ENCODE data around the gene P4HA3. TPM values are rescaled to one million over a fixed set of nuclear protein-coding genes. Genes with fewer than 3 reads are reported as not detected.

Gene P4HA3
- total RNA-seq, 1 donor from 2014 or later = 1.7 TPM

DNA sequence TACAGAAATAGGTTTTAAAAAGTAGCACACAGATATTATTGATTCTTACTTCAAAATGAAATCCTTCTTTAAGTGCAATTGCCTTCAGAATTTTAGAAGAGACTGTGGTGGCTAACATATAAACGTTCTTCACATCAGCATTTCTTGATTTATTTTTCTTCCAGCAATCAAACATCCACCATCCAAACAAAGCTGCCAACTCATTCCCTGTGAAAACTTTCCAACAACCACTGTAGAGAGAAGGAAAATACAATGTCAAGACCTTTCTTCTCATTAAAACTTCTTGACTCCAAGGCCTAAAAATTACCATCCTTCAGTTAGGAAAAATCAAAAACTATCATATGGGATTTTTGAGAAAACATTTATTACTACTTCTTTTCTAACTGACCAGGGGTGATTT, 34.0 kb upstream of the P4HA3 start:
- intact Hi-C loops (cut with DNase I) = no loop called here
- H3K27me3 ChIP-seq = no peaks in the 10 kb centered on the region
- no peaks in the 10 kb centered on the region for H3K4me1 ChIP-seq
- no peak for DNase-seq (ENCODE audit: extremely low spot score in 2 of 2)
- H3K4me3 ChIP-seq = no peak overlapping the region
- no peaks in the 10 kb centered on the region for H3K36me3 ChIP-seq
- no peak overlapping the region for H3K27ac ChIP-seq
- TF ChIP-seq, protein P1, sequence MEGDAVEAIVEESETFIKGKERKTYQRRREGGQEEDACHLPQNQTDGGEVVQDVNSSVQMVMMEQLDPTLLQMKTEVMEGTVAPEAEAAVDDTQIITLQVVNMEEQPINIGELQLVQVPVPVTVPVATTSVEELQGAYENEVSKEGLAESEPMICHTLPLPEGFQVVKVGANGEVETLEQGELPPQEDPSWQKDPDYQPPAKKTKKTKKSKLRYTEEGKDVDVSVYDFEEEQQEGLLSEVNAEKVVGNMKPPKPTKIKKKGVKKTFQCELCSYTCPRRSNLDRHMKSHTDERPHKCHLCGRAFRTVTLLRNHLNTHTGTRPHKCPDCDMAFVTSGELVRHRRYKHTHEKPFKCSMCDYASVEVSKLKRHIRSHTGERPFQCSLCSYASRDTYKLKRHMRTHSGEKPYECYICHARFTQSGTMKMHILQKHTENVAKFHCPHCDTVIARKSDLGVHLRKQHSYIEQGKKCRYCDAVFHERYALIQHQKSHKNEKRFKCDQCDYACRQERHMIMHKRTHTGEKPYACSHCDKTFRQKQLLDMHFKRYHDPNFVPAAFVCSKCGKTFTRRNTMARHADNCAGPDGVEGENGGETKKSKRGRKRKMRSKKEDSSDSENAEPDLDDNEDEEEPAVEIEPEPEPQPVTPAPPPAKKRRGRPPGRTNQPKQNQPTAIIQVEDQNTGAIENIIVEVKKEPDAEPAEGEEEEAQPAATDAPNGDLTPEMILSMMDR (IDR thresholded peaks at IDR 0.05) = no peak
- TF ChIP-seq POLR2A (IDR thresholded peaks at IDR 0.05) (no peak), POLR2AphosphoS5 (IDR thresholded peaks at IDR 0.05; ENCODE audit: insufficient read depth in 1 of 2, low read depth in 1 of 2) (no peak)
- no peaks in the 10 kb centered on the region for H3K9me3 ChIP-seq

DNA sequence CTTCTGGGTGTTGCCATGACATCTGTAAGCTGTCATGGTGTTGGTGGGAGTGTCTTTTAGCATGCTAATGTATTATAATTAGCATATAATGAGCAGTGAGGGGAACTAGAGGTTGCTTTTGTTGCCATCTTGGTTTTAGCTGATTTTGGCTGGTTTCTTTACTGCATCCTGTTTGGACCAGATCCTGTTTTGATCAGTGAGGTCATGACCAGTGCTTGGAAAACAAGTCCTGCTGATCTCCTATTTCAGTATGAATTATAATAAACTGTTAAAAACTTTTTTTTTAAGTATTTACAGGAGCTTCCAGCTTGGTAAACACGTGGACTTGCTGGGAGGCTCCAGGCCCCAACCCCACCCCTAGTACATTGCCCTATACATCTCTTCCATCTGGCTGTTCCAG, 30.5 kb upstream of the P4HA3 start:
- H3K4me1 ChIP-seq = no peaks in the 10 kb centered on the region
- no peak for TF ChIP-seq POLR2AphosphoS5 (IDR thresholded peaks at IDR 0.05; ENCODE audit: insufficient read depth in 1 of 2, low read depth in 1 of 2)
- TF ChIP-seq, protein P1 (IDR thresholded peaks at IDR 0.05) = no peak
- TF ChIP-seq POLR2A (IDR thresholded peaks at IDR 0.05) = no peak
- no peaks in the 10 kb centered on the region for H3K27me3 ChIP-seq
- H3K27ac ChIP-seq = no peak overlapping the region
- no peaks in the 10 kb centered on the region for H3K9me3 ChIP-seq
- no peak overlapping the region for H3K4me3 ChIP-seq
- H3K36me3 ChIP-seq = peaks cover 0 to 18% of the 10 kb centered on the region in 2 donors
- no peak for DNase-seq (ENCODE audit: extremely low spot score in 2 of 2)
- intact Hi-C loops (cut with DNase I) = no loop called here

DNA sequence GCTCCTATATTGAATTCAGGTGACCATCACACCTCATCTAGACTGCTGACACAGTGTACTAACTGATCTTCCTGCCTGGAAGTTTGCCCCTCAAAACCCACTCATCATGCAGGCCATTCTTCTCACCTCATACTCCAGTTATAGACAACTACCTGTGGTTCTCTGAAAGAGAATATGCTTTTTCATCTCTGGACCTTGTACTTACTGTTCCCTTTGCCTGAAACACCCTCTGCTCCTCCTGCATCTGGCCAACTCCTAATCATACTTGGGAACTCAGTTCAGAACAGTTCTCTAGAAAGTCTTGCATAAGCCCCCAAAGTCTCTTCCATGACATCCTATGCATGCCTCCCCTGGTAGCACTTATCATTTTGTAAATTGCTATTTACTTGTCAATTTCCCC, 28.2 kb upstream of the P4HA3 start:
- DNase-seq (ENCODE audit: extremely low spot score in 2 of 2) = no peak
- no peak overlapping the region for H3K27ac ChIP-seq
- TF ChIP-seq POLR2A (IDR thresholded peaks at IDR 0.05) (no peak), POLR2AphosphoS5 (IDR thresholded peaks at IDR 0.05; ENCODE audit: insufficient read depth in 1 of 2, low read depth in 1 of 2) (no peak)
- TF ChIP-seq, protein P1 (IDR thresholded peaks at IDR 0.05) = no peak
- peaks cover 0 to 26% of the 10 kb centered on the region in 2 donors for H3K36me3 ChIP-seq
- no peaks in the 10 kb centered on the region for H3K4me1 ChIP-seq
- no peaks in the 10 kb centered on the region for H3K27me3 ChIP-seq
- intact Hi-C loops (cut with DNase I) = no loop called here
- no peaks in the 10 kb centered on the region for H3K9me3 ChIP-seq
- H3K4me3 ChIP-seq = no peak overlapping the region

DNA sequence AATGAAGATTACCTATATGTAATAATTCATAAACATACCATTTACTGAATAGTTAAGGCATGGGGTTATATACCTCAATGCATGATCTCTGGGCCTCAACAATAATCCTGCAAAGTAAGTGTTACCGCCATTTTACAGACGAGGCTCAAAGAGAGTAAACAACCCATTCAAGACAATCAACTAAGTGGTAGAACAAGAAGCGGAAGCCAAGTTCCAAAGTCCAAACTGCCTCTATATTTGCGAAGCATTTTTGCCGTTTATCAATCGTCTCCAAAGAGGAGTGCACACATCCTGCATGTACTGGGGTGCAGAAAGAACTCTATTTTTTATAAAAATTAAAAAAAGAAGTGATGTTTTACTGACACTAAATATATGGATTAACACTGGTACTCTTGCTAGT, 27.5 kb upstream of the P4HA3 start:
- Histone ChIP-seq H3K36me3 (peaks cover 0 to 26% of the 10 kb centered on the region in 2 donors), H3K4me1 (no peaks in the 10 kb centered on the region), H3K27me3 (no peaks in the 10 kb centered on the region), H3K27ac (no peak overlapping the region), H3K4me3 (no peak overlapping the region), H3K9me3 (no peaks in the 10 kb centered on the region)
- no peak for TF ChIP-seq POLR2AphosphoS5 (IDR thresholded peaks at IDR 0.05; ENCODE audit: insufficient read depth in 1 of 2, low read depth in 1 of 2)
- TF ChIP-seq POLR2A (IDR thresholded peaks at IDR 0.05) = no peak
- TF ChIP-seq, protein P1 (IDR thresholded peaks at IDR 0.05) = no peak
- DNase-seq (ENCODE audit: extremely low spot score in 2 of 2) = no peak
- intact Hi-C loops (cut with DNase I) = no loop called here

DNA sequence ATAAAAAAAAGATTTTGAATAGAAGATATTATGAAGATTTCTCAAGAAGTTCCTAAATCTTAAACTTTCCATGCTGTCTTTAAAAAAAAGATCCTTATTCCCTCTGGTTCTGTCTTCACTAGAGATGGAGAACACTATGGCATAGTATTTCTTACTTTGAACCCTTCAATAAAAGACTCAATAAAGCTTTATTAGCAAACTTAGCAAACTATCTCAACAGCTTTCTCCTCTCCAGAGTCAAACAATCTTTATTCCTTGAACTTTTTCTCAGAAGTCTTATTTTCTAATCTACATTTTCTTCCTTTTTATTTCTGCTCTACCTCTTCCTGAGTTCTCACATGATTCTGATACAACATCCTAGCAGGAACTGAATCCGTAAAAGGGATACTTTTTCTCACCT, 21.8 kb upstream of the P4HA3 start:
- Histone ChIP-seq H3K4me1 (no peaks in the 10 kb centered on the region), H3K4me3 (no peak overlapping the region), H3K9me3 (no peaks in the 10 kb centered on the region), H3K27me3 (no peaks in the 10 kb centered on the region), H3K36me3 (peaks cover 0 to 14% of the 10 kb centered on the region in 2 donors), H3K27ac (no peak overlapping the region)
- intact Hi-C loops (cut with DNase I) = no loop called here
- DNase-seq (ENCODE audit: extremely low spot score in 2 of 2) = no peak
- no peak for TF ChIP-seq POLR2AphosphoS5 (IDR thresholded peaks at IDR 0.05; ENCODE audit: insufficient read depth in 1 of 2, low read depth in 1 of 2)
- TF ChIP-seq, protein P1 (IDR thresholded peaks at IDR 0.05) = no peak
- TF ChIP-seq POLR2A (IDR thresholded peaks at IDR 0.05) = no peak
